ENCODE results near the gene TMEM192. TPM values are rescaled to one million over a fixed set of nuclear protein-coding genes. Genes with fewer than 3 reads are reported as not detected.

The TMEM192 gene
- total and polyA plus RNA-seq, 2 of the 4 experiments (the other 2 are of a cell fraction), result 7.7 to 17.2 TPM

DNA sequence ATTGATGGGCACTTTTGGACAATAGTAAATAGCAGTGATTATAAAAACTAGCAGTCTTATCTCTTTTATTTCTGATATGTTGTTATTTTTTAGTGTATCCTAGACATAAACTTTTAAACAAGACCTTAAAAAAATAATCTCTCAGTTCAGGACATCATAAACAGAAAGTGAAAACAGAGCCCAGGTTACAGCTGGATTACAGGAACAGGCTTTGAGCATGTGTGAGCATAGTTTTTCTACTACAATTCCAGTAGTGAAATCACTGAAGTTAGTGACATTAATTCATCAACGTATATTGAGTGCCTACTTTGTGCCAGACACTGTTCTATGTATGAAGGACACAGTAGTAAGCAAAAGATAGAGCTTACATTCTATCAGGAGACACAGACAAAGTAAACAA is 42.1 kb downstream of the TMEM192 start:
- no peaks in the 10 kb centered on the region for H3K27me3 ChIP-seq (ENCODE audit: control insufficient read depth, insufficient read depth, low read length)
- no peak overlapping the region for H2AFZ ChIP-seq (replicated peaks; ENCODE audit: low read length, poor library complexity)
- H3K56ac ChIP-seq (ENCODE audit: extremely low read depth, insufficient read depth, low read length), result no peak overlapping the region
- in situ Hi-C loops (cut with MboI; ENCODE audit: low sequenced_read_pairs) (no loop called here), intact Hi-C loops (cut with micrococcal nuclease) (no loop called here), dilution Hi-C loops (cut with HindIII; ENCODE audit: low sequenced_read_pairs, unreplicated experiment) (no loop called here)
- no peak for TF ChIP-seq NFE2L2 (IDR thresholded peaks at IDR 0.05; ENCODE audit: low read depth, low read length)
- no peak for TF ChIP-seq MXI1 (IDR thresholded peaks at IDR 0.05; ENCODE audit: borderline replicate concordance, low read depth, low read length)
- TF ChIP-seq CHD1 (IDR thresholded peaks at IDR 0.05; ENCODE audit: low read depth, low read length), result no peak
- TF ChIP-seq BHLHE40 (IDR thresholded peaks at IDR 0.05; ENCODE audit: low read depth, low read length), result no peak
- TF ChIP-seq, protein P1, sequence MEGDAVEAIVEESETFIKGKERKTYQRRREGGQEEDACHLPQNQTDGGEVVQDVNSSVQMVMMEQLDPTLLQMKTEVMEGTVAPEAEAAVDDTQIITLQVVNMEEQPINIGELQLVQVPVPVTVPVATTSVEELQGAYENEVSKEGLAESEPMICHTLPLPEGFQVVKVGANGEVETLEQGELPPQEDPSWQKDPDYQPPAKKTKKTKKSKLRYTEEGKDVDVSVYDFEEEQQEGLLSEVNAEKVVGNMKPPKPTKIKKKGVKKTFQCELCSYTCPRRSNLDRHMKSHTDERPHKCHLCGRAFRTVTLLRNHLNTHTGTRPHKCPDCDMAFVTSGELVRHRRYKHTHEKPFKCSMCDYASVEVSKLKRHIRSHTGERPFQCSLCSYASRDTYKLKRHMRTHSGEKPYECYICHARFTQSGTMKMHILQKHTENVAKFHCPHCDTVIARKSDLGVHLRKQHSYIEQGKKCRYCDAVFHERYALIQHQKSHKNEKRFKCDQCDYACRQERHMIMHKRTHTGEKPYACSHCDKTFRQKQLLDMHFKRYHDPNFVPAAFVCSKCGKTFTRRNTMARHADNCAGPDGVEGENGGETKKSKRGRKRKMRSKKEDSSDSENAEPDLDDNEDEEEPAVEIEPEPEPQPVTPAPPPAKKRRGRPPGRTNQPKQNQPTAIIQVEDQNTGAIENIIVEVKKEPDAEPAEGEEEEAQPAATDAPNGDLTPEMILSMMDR (conservative IDR thresholded peaks at IDR 0.05; ENCODE audit: low read depth, low read length), result no peak
- no peak for TF ChIP-seq CEBPB (IDR thresholded peaks at IDR 0.05; ENCODE audit: low read depth, low read length)
- TF ChIP-seq FOS (IDR thresholded peaks at IDR 0.05; ENCODE audit: low read depth, low read length), result no peak
- no peak for TF ChIP-seq SMC3 (IDR thresholded peaks at IDR 0.05; ENCODE audit: low read depth, low read length)
- no peak for TF ChIP-seq MAZ (IDR thresholded peaks at IDR 0.05; ENCODE audit: borderline replicate concordance, low read depth, low read length)
- TF ChIP-seq MAFK (IDR thresholded peaks at IDR 0.05; ENCODE audit: low read depth, low read length), result no peak
- TF ChIP-seq, protein P2, sequence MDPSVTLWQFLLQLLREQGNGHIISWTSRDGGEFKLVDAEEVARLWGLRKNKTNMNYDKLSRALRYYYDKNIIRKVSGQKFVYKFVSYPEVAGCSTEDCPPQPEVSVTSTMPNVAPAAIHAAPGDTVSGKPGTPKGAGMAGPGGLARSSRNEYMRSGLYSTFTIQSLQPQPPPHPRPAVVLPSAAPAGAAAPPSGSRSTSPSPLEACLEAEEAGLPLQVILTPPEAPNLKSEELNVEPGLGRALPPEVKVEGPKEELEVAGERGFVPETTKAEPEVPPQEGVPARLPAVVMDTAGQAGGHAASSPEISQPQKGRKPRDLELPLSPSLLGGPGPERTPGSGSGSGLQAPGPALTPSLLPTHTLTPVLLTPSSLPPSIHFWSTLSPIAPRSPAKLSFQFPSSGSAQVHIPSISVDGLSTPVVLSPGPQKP (IDR thresholded peaks at IDR 0.05; ENCODE audit: borderline replicate concordance, low read depth, low read length), result no peak
- TF ChIP-seq, protein P3, sequence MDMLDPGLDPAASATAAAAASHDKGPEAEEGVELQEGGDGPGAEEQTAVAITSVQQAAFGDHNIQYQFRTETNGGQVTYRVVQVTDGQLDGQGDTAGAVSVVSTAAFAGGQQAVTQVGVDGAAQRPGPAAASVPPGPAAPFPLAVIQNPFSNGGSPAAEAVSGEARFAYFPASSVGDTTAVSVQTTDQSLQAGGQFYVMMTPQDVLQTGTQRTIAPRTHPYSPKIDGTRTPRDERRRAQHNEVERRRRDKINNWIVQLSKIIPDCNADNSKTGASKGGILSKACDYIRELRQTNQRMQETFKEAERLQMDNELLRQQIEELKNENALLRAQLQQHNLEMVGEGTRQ (IDR thresholded peaks at IDR 0.05; ENCODE audit: low read depth, low read length), result no peak
- no peak for TF ChIP-seq RAD21 (IDR thresholded peaks at IDR 0.05; ENCODE audit: low read length)
- TF ChIP-seq RCOR1 (IDR thresholded peaks at IDR 0.05; ENCODE audit: insufficient replicate concordance, low read length), result no peak
- TF ChIP-seq RFX5 (IDR thresholded peaks at IDR 0.05; ENCODE audit: low read depth, low read length), result no peak
- no peak for TF ChIP-seq POLR2A (IDR thresholded peaks at IDR 0.05; ENCODE audit: low read depth, low read length)
- no peaks in the 10 kb centered on the region for H3K9me1 ChIP-seq (ENCODE audit: insufficient read depth, low read length)
- no peak overlapping the region for H4K8ac ChIP-seq (ENCODE audit: low read depth in 2 of 2, low read length in 2 of 2)
- no peaks in the 10 kb centered on the region for H3K4me1 ChIP-seq (ENCODE audit: control insufficient read depth, insufficient read depth, low read length)
- no peak overlapping the region for H3K18ac ChIP-seq (ENCODE audit: low read depth, low read length)
- no peaks in the 10 kb centered on the region for H3K36me3 ChIP-seq (ENCODE audit: control insufficient read depth, insufficient read depth, low read length)
- ATAC-seq (ENCODE audit: low read depth) (no peak), DNase-seq (no peak)
- no peak overlapping the region for H3K23ac ChIP-seq (ENCODE audit: low read depth, low read length)
- H2BK20ac ChIP-seq (ENCODE audit: low read depth, low read length), result no peak overlapping the region
- no CpG with 5 or more reads among the region's 1 CpG for WGBS, 2 experiments (ENCODE audit: extremely low coverage in 2 of 2, insufficient read length in 1 of 2)
- H3K79me1 ChIP-seq (ENCODE audit: low read depth in 1 of 2, low read length in 2 of 2), result no peaks in the 10 kb centered on the region
- POLR2A ChIA-PET (ENCODE audit: unreplicated experiment), result no interaction called here
- no peak overlapping the region for H3K9ac ChIP-seq (ENCODE audit: low read depth, low read length)
- no peak overlapping the region for H2BK5ac ChIP-seq (ENCODE audit: low read depth, low read length, poor library complexity, severe bottlenecking)
- no peak overlapping the region for H4K91ac ChIP-seq (ENCODE audit: insufficient read depth, low read depth, low read length)
- H3K4ac ChIP-seq (ENCODE audit: low read depth, low read length), result no peak overlapping the region
- H4K20me1 ChIP-seq (ENCODE audit: insufficient read depth, low read length), result no peaks in the 10 kb centered on the region
- H2BK15ac ChIP-seq (ENCODE audit: low read depth, low read length), result no peak overlapping the region
- no peak overlapping the region for H3K4me3 ChIP-seq (ENCODE audit: insufficient read depth, low read depth, low read length)
- no peak overlapping the region for H2AK5ac ChIP-seq (ENCODE audit: low read depth, low read length)
- no peaks in the 10 kb centered on the region for H3K9me3 ChIP-seq (ENCODE audit: control insufficient read depth, insufficient read depth, low read length)
- H2BK120ac ChIP-seq (ENCODE audit: low read depth, low read length), result no peak overlapping the region
- no TSS peak for BruUV-seq (replicated peaks)
- CTCF ChIA-PET, result no interaction called here
- no peak overlapping the region for H3K14ac ChIP-seq (replicated peaks; ENCODE audit: low read depth, low read length)
- H3K27ac ChIP-seq (ENCODE audit: insufficient read depth, low read length), result no peak overlapping the region
- no peak overlapping the region for H4K5ac ChIP-seq (ENCODE audit: low read depth, low read length)
- no peak overlapping the region for H3K4me2 ChIP-seq (ENCODE audit: low read depth, low read length)
- H2AK9ac ChIP-seq (replicated peaks; ENCODE audit: low read depth, low read length, poor library complexity), result no peak overlapping the region

Data from IMR-90 (cell line).